IMR-90 (cell line): ENCODE data around the gene SNAPC2. TPM values are rescaled to one million over a fixed set of nuclear protein-coding genes. Genes with fewer than 3 reads are reported as not detected.
A peak's percentile ranks its signal among the peaks of the same experiment; 100 is the strongest.

Experiments
- ATAC-seq: fragments of 200-7000 bp; cut with Tn5 transposase; 2 replicates; pipeline ENCODE4 v1.9.1; 2020; ENCODE audit warnings: low read depth, mild to moderate bottlenecking, moderate library complexity
- BruUV-seq: library from RNA; stranded (reverse); fragments of 400-500 nt; replicated peaks from 2 replicates; lab custom pipeline; 2021; lab: Mats Ljungman, UMichigan
- CTCF ChIA-PET: fragments of 300-600 bp; formaldehyde crosslinking; extraction: SDS; loops from one replicate; lab custom pipeline; 2021; ENCODE audit warnings: antibody characterized with exemption; lab: Yijun Ruan, JAX
- POLR2A ChIA-PET: fragments of 300-600 bp; sonication (Branson Sonifier 250); formaldehyde crosslinking; loops from one replicate; lab custom pipeline; 2022; ENCODE audit warnings: antibody characterized with exemption; ENCODE audit not compliant: unreplicated experiment; lab: Charles Lee
- DNase-seq: peaks from one replicate; pipeline ENCODE4 v3.0.0; 2013
- H2AFZ ChIP-seq: replicated peaks from 2 replicates; pipeline ENCODE3; 2013; ENCODE audit warnings: low read length, mild to moderate bottlenecking; ENCODE audit not compliant: poor library complexity
- H2AK5ac ChIP-seq: 2 replicates; pipeline ENCODE4 v1.6.1; 2013; ENCODE audit warnings: low read depth, low read length, inconsistent platforms
- H2AK9ac ChIP-seq: replicated peaks from 2 replicates; pipeline ENCODE3; 2013; ENCODE audit warnings: mild to moderate bottlenecking, low read depth, low read length, moderate library complexity; ENCODE audit not compliant: poor library complexity
- H2BK120ac ChIP-seq: 2 replicates; pipeline ENCODE4 v1.6.1; 2013; ENCODE audit warnings: low read depth, low read length, inconsistent platforms
- H2BK15ac ChIP-seq: 3 replicates; pipeline ENCODE4 v1.6.1; 2013; ENCODE audit warnings: low read depth, low read length, inconsistent platforms
- H2BK20ac ChIP-seq: 2 replicates; pipeline ENCODE4 v1.6.1; 2013; ENCODE audit warnings: low read depth, mild to moderate bottlenecking, inconsistent platforms, low read length, moderate library complexity
- H2BK5ac ChIP-seq: 2 replicates; pipeline ENCODE4 v1.6.1; 2013; ENCODE audit warnings: mild to moderate bottlenecking, low read depth, low read length, inconsistent platforms; ENCODE audit not compliant: poor library complexity, severe bottlenecking
- H3K14ac ChIP-seq: replicated peaks from 2 replicates; pipeline ENCODE4 v1.6.1; 2013; ENCODE audit warnings: low read depth, low read length, inconsistent platforms
- H3K18ac ChIP-seq: 2 replicates; pipeline ENCODE4 v1.6.1; 2013; ENCODE audit warnings: low read depth, low read length, control low read depth
- H3K23ac ChIP-seq: 2 replicates; pipeline ENCODE4 v1.6.1; 2013; ENCODE audit warnings: low read depth, low read length, inconsistent platforms
- H3K27ac ChIP-seq: 2 replicates; pipeline ENCODE4 v1.5.1; 2013; ENCODE audit warnings: mild to moderate bottlenecking, control low read depth, low read length; ENCODE audit not compliant: insufficient read depth
- H3K27me3 ChIP-seq: 2 replicates; pipeline ENCODE4 v1.6.1; 2013; ENCODE audit warnings: low read length; ENCODE audit not compliant: control insufficient read depth, insufficient read depth
- H3K36me3 ChIP-seq: 2 replicates; pipeline ENCODE4 v1.6.1; 2013; ENCODE audit warnings: low read length, mixed read lengths; ENCODE audit not compliant: control insufficient read depth, insufficient read depth
- H3K4ac ChIP-seq: 2 replicates; pipeline ENCODE4 v1.6.1; 2013; ENCODE audit warnings: low read depth, low read length, inconsistent platforms
- H3K4me1 ChIP-seq: 2 replicates; pipeline ENCODE4 v1.6.1; 2013; ENCODE audit warnings: low read length, mixed read lengths; ENCODE audit not compliant: control insufficient read depth, insufficient read depth
- H3K4me2 ChIP-seq: 2 replicates; pipeline ENCODE4 v1.6.1; 2013; ENCODE audit warnings: low read depth, mild to moderate bottlenecking, control low read depth, low read length, moderate library complexity
- H3K4me3 ChIP-seq: 2 replicates; pipeline ENCODE4 v1.5.1; 2013; ENCODE audit warnings: low read depth, mild to moderate bottlenecking, control low read depth, low read length, moderate library complexity; ENCODE audit not compliant: insufficient read depth
- H3K56ac ChIP-seq: 2 replicates; pipeline ENCODE4 v1.6.1; 2013; ENCODE audit warnings: low read length, inconsistent platforms; ENCODE audit not compliant: insufficient read depth; ENCODE audit errors: extremely low read depth
- H3K79me1 ChIP-seq, 2 experiments: 2 replicates each; pipeline ENCODE4 v1.6.1; 2013; ENCODE audit warnings: low read length in 2 of 2, inconsistent platforms in 1 of 2, low read depth in 1 of 2
- H3K9ac ChIP-seq: 2 replicates; pipeline ENCODE4 v1.6.1; 2013; ENCODE audit warnings: low read depth, low read length, control low read depth
- H3K9me1 ChIP-seq: 2 replicates; pipeline ENCODE4 v1.6.1; 2013; ENCODE audit warnings: low read length, inconsistent platforms; ENCODE audit not compliant: insufficient read depth
- H3K9me3 ChIP-seq: 2 replicates; pipeline ENCODE4 v1.6.1; 2013; ENCODE audit warnings: low read length; ENCODE audit not compliant: control insufficient read depth, insufficient read depth
- H4K20me1 ChIP-seq: 2 replicates; pipeline ENCODE4 v1.6.1; 2013; ENCODE audit warnings: low read length, inconsistent platforms; ENCODE audit not compliant: insufficient read depth
- H4K5ac ChIP-seq: 2 replicates; pipeline ENCODE4 v1.6.1; 2013; ENCODE audit warnings: mild to moderate bottlenecking, low read depth, low read length, control low read depth
- H4K8ac ChIP-seq, 2 experiments: 2 replicates each; pipeline ENCODE4 v1.6.1; 2013; ENCODE audit warnings: low read depth in 2 of 2, low read length in 2 of 2, control low read depth in 1 of 2, inconsistent platforms in 1 of 2
- H4K91ac ChIP-seq: 2 replicates; pipeline ENCODE4 v1.6.1; 2013; ENCODE audit warnings: low read depth, low read length, inconsistent platforms; ENCODE audit not compliant: insufficient read depth
- BHLHE40 ChIP-seq: fragments of 150-350 bp; IDR thresholded peaks from 2 replicates; pipeline ENCODE4 v1.6.1; 2016; ENCODE audit warnings: mild to moderate bottlenecking, low read depth, low read length
- CEBPB ChIP-seq: IDR thresholded peaks from 2 replicates; pipeline ENCODE4 v1.6.1; 2012; ENCODE audit warnings: low read depth, low read length, improper control_type of control experiment
- CHD1 ChIP-seq: IDR thresholded peaks from 2 replicates; pipeline ENCODE4 v1.6.1; 2012; ENCODE audit warnings: low read depth, low read length, improper control_type of control experiment
- CTCF ChIP-seq: conservative IDR thresholded peaks from 2 replicates; pipeline ENCODE4 v1.5.1; 2012; ENCODE audit warnings: mild to moderate bottlenecking, low read depth, low read length, improper control_type of control experiment
- ELK1 ChIP-seq: fragments of 150-350 bp; IDR thresholded peaks from 2 replicates; pipeline ENCODE4 v1.6.1; 2016; ENCODE audit warnings: low read depth, mild to moderate bottlenecking, low read length, moderate library complexity, borderline replicate concordance
- FOS ChIP-seq: fragments of 150-350 bp; IDR thresholded peaks from 2 replicates; pipeline ENCODE4 v1.6.1; 2016; ENCODE audit warnings: low read depth, low read length
- MAZ ChIP-seq: IDR thresholded peaks from 2 replicates; pipeline ENCODE4 v1.6.1; 2012; ENCODE audit warnings: low read depth, mild to moderate bottlenecking, low read length, improper control_type of control experiment, moderate library complexity, borderline replicate concordance
- MXI1 ChIP-seq: IDR thresholded peaks from 2 replicates; pipeline ENCODE4 v1.6.1; 2012; ENCODE audit warnings: low read depth, mild to moderate bottlenecking, low read length, moderate library complexity, borderline replicate concordance
- NFE2L2 ChIP-seq: fragments of 150-350 bp; IDR thresholded peaks from 2 replicates; pipeline ENCODE4 v1.6.1; 2016; ENCODE audit warnings: low read depth, mild to moderate bottlenecking, low read length
- POLR2A ChIP-seq: IDR thresholded peaks from 2 replicates; pipeline ENCODE4 v1.6.1; 2012; ENCODE audit warnings: mild to moderate bottlenecking, low read depth, low read length
- RAD21 ChIP-seq: IDR thresholded peaks from 2 replicates; pipeline ENCODE4 v1.6.1; 2012; ENCODE audit warnings: low read length, improper control_type of control experiment
- RCOR1 ChIP-seq: IDR thresholded peaks from 2 replicates; pipeline ENCODE4 v1.6.1; 2012; ENCODE audit warnings: mild to moderate bottlenecking, low read length, improper control_type of control experiment; ENCODE audit not compliant: insufficient replicate concordance
- RFX5 ChIP-seq: IDR thresholded peaks from 2 replicates; pipeline ENCODE4 v1.8.0; 2012; ENCODE audit warnings: low read depth, mild to moderate bottlenecking, low read length, moderate library complexity
- SMC3 ChIP-seq: fragments of 150-350 bp; IDR thresholded peaks from 2 replicates; pipeline ENCODE4 v1.6.1; 2016; ENCODE audit warnings: low read depth, mild to moderate bottlenecking, antibody characterized with exemption, low read length, moderate library complexity
- USF2 ChIP-seq: fragments of 150-350 bp; IDR thresholded peaks from 2 replicates; pipeline ENCODE4 v1.6.1; 2017; ENCODE audit warnings: mild to moderate bottlenecking, antibody characterized with exemption, low read length, low read depth
- WGBS, 2 experiments: methylation state at CpG; one replicate each; pipeline versions ENCODE4 v1.1.5 to v1.1.7; 2013; ENCODE audit warnings: missing lambda C conversion rate in 2 of 2; ENCODE audit not compliant: insufficient read length in 1 of 2; ENCODE audit errors: extremely low coverage in 2 of 2; 5-methylcytosine and 5-hydroxymethylcytosine counted together
- dilution Hi-C: fragments of 300-500 bp; cut with HindIII; formaldehyde crosslinking; loops from one replicate; pipeline ENCODE4 v1.14.3; 2018; ENCODE audit warnings: low sequenced_read_pairs; ENCODE audit not compliant: unreplicated experiment
- in situ Hi-C: fragments of 300-500 bp; cut with MboI; formaldehyde crosslinking; loops from 3 replicates; pipeline ENCODE4 v1.14.3; 2019; ENCODE audit warnings: low sequenced_read_pairs, inconsistent platforms, mixed read lengths
- intact Hi-C: fragments of 100-400 bp; cut with micrococcal nuclease; formaldehyde crosslinking; loops from 2 replicates; pipeline ENCODE4 v1.10.0; 2022
- polyA plus RNA-seq, 3 experiments: library from polyadenylated mRNA; depleted of rRNA; stranded (reverse); fragments of >200 nt; gene quantifications; 2 replicates each; pipeline ENCODE4 v1.2.3, GENCODE V29; 2012; ENCODE audit warnings: low replicate concordance in 1 of 3
- total RNA-seq: library from RNA; depleted of rRNA; stranded (reverse); fragments of >200 nt; gene quantifications from 2 replicates; pipeline ENCODE4 v1.2.3, GENCODE V29; 2012

The SNAPC2 gene
- total and polyA plus RNA-seq, 2 of the 4 experiments (the other 2 are of a cell fraction): 12.5 to 29.2 TPM

- H3K9ac ChIP-seq: no peak overlapping the region
- no peak overlapping the region for H4K5ac ChIP-seq
- peak overlapping the region; percentile 55 for H2AK9ac ChIP-seq
- H2BK120ac ChIP-seq: no peak overlapping the region
- dilution Hi-C loops (no loop called here), intact Hi-C loops (no loop called here), in situ Hi-C loops (no loop called here)
- H3K56ac ChIP-seq: no peak overlapping the region
- no peak overlapping the region for H2BK5ac ChIP-seq
- ChIA-PET CTCF (no interaction called here), POLR2A (no interaction called here)
- no TSS peak for BruUV-seq
- no peak overlapping the region for H3K4ac ChIP-seq
- H2AK5ac ChIP-seq: no peak overlapping the region
- H4K91ac ChIP-seq: no peak overlapping the region
- H2BK20ac ChIP-seq: no peak overlapping the region
- no peak overlapping the region for H3K23ac ChIP-seq
- H3K4me2 ChIP-seq: no peak overlapping the region
- 100% methylated on average over 4 of the region's 15 CpGs; no CpG with 5 or more reads in 1 of the 2 experiments for WGBS, 2 experiments
- no peak overlapping the region for H2AFZ ChIP-seq
- ATAC-seq: no peak
- H3K27ac ChIP-seq: no peak overlapping the region
- no peak for DNase-seq
- H3K4me1 ChIP-seq: no peaks in the 10 kb centered on the region
- H4K8ac ChIP-seq: no peak overlapping the region
- H3K9me3 ChIP-seq: no peaks in the 10 kb centered on the region
- H3K14ac ChIP-seq: no peak overlapping the region
- H2BK15ac ChIP-seq: no peak overlapping the region
- peaks cover 24% of the 10 kb centered on the region for H4K20me1 ChIP-seq
- peaks cover 11 to 21% of the 10 kb centered on the region in 2 experiments; a peak in 3 of 4 replicates for H3K79me1 ChIP-seq
- H3K36me3 ChIP-seq: peaks cover 65% of the 10 kb centered on the region
- H3K18ac ChIP-seq: no peak overlapping the region
- H3K27me3 ChIP-seq: no peaks in the 10 kb centered on the region
- H3K9me1 ChIP-seq: no peaks in the 10 kb centered on the region
- no peak overlapping the region for H3K4me3 ChIP-seq
- TF ChIP-seq MAZ (no peak), POLR2A (no peak), CHD1 (no peak), CTCF (no peak), RFX5 (no peak), BHLHE40 (no peak), MXI1 (no peak), RCOR1 (no peak), CEBPB (no peak), USF2 (no peak), ELK1 (no peak), RAD21 (no peak), NFE2L2 (no peak), FOS (no peak), SMC3 (no peak)
Measured at GRCh38 chr19:7968008-7968795, 48.1 kb downstream of the SNAPC2 start.
